NT2/D1 (cell line): ENCODE data around the gene ALOX12B.

Source experiments
- DNase-seq: peaks from one replicate; pipeline ENCODE4 v3.0.0-alpha.2; 2011; ENCODE audit warnings: low read depth, low spot score
- H3K27me3 ChIP-seq: 2 replicates; pipeline ENCODE4 v1.6.0; 2011; ENCODE audit warnings: mild to moderate bottlenecking; ENCODE audit not compliant: insufficient read length, insufficient read depth
- H3K36me3 ChIP-seq: 2 replicates; pipeline ENCODE4 v1.6.1; 2011; ENCODE audit warnings: mild to moderate bottlenecking, low read length, mixed read lengths; ENCODE audit not compliant: insufficient read depth, insufficient read length
- H3K4me1 ChIP-seq: 2 replicates; pipeline ENCODE4 v1.5.1; 2011; ENCODE audit not compliant: insufficient read depth, insufficient read length
- H3K4me3 ChIP-seq: 2 replicates; pipeline ENCODE4 v1.5.1; 2011; ENCODE audit warnings: low read depth; ENCODE audit not compliant: insufficient read length
- H3K9ac ChIP-seq: 2 replicates; pipeline ENCODE4 v1.6.0; 2011; ENCODE audit warnings: low read depth; ENCODE audit not compliant: insufficient read length
- H3K9me3 ChIP-seq: 2 replicates; pipeline ENCODE4 v1.5.1; 2011; ENCODE audit warnings: mild to moderate bottlenecking, low read length; ENCODE audit not compliant: insufficient read depth
- SUZ12 ChIP-seq: IDR thresholded peaks from 2 replicates; pipeline ENCODE4 v1.6.1; 2011; ENCODE audit not compliant: insufficient read length, insufficient read depth; ENCODE audit errors: extremely low read depth
- YY1 ChIP-seq: IDR thresholded peaks from 2 replicates; pipeline ENCODE4 v1.6.1; 2011; ENCODE audit not compliant: insufficient read length, insufficient read depth
- ZNF274 ChIP-seq: IDR thresholded peaks from 2 replicates; pipeline ENCODE4 v1.6.1; 2011; ENCODE audit warnings: mild to moderate bottlenecking, low read depth, low read length

The ALOX12B gene

DNA sequence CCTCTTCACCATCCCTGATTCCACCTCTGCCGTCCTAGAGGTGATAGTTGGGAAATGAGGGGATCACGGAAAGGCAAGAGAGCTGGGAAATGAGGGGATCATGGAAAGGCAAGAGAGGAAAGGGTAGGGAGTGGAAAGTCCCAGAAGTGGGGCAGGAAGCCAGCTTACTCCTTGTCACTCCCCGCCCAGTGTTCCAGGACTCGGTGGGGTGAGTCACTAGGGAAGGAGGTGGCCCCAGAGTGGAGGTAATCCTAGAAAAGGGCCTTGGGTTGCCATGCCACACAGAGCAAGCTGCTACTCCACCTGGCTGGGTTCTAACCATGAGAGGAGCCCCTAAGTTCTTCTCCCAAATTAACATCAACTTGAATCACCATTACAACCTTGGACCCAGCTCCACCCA, 16.0 kb upstream of the ALOX12B start:
- Histone ChIP-seq H3K4me1 (no peaks in the 10 kb centered on the region), H3K27me3 (peaks cover 4% of the 10 kb centered on the region), H3K9ac (no peak overlapping the region), H3K36me3 (no peaks in the 10 kb centered on the region), H3K4me3 (no peak overlapping the region), H3K9me3 (no peaks in the 10 kb centered on the region)
- DNase-seq, result no peak
- TF ChIP-seq ZNF274, result no peak
- no peak for TF ChIP-seq YY1
- TF ChIP-seq SUZ12, result no peak

DNA sequence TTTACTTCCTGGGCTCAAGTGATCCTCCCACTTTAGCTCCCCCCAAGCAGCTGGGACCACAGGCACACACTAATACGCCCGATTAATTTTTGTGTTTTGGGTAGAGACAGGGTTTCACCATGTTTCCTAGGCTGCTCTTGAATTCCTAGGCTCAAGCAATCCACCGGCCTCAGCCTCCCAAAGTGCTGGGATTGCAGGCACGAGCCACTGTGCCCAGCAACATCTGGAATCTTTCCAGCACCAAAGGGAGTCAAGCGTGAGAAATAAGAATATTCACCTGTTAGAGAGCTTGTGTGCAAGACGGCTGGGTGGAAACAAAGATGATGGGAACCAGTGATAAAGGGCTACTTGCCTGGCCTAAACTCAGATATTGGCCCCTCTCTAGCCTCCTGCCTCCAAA, 14.2 kb upstream of the ALOX12B start:
- DNase-seq, result no peak
- Histone ChIP-seq H3K4me3 (no peak overlapping the region), H3K27me3 (no peaks in the 10 kb centered on the region), H3K4me1 (no peaks in the 10 kb centered on the region), H3K36me3 (no peaks in the 10 kb centered on the region), H3K9ac (no peak overlapping the region), H3K9me3 (no peaks in the 10 kb centered on the region)
- no peak for TF ChIP-seq ZNF274
- no peak for TF ChIP-seq YY1
- TF ChIP-seq SUZ12, result no peak

DNA sequence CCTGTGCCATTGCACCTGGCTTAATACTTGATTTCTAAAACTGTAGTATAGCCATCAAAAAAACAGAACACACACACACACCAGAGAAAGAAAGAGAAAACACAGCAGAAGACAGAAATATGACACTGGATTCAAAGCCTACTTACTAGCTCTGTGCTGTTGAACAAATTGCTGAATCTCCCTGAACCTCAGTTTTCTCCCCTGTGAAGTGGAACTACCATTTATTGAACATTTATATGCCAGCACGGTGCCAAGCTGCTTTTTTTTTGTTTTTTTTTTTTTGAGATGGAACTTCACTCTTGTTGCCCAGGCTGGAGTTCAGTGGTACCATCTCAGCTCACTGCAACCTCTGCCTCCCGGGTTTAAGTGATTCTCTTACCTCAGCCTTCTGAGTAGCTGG, 13.2 kb upstream of the ALOX12B start:
- TF ChIP-seq ZNF274 (no peak), SUZ12 (no peak), YY1 (no peak)
- no peak overlapping the region for H3K9ac ChIP-seq
- H3K36me3 ChIP-seq, result no peaks in the 10 kb centered on the region
- no peaks in the 10 kb centered on the region for H3K27me3 ChIP-seq
- no peak for DNase-seq
- H3K4me3 ChIP-seq, result no peak overlapping the region
- H3K9me3 ChIP-seq, result no peaks in the 10 kb centered on the region
- H3K4me1 ChIP-seq, result no peaks in the 10 kb centered on the region

DNA sequence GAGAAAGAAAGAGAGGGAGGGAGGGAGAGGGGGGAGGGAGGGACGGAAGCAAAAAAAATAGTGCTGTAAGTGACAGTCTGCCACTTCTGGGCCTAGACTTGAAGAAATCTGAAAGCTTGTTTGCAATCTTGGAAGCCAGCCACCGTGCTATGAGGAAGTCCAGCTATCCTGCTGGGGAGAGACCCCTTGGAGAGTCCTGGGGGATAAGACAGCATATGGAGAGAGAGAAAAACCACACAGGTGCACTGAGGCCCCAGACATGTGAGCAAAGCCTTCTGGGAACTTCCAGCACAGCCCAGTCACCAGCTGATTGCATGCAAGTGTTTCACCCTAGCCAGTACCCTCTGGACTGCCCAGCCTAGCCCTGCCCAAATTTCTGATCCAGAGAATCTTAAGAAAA, 12.6 kb upstream of the ALOX12B start:
- TF ChIP-seq SUZ12 (no peak), ZNF274 (no peak), YY1 (no peak)
- DNase-seq, result no peak
- Histone ChIP-seq H3K9ac (no peak overlapping the region), H3K4me1 (no peaks in the 10 kb centered on the region), H3K36me3 (no peaks in the 10 kb centered on the region), H3K27me3 (no peaks in the 10 kb centered on the region), H3K9me3 (no peaks in the 10 kb centered on the region), H3K4me3 (no peak overlapping the region)

DNA sequence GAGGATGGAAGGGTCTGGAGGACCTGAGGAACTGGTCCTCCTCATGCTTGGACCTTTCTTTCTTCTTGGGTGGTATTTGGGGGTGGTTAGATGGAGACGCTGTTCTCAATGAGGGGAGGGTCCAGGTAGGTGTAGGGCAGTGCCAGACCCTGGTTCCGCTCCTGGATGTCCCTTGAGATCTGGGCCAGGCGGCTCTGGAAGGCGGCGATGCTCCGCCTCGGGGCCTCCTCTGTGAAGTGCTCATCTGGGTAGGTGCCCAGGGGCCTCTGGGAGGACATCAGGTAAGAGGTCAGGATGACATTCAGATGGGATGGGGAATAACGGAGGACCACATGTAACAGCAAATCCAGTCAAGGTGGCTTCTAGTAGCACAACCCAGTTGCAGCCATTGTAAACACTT, 9.0 kb upstream of the ALOX12B start:
- H3K4me3 ChIP-seq, result no peak overlapping the region

DNA sequence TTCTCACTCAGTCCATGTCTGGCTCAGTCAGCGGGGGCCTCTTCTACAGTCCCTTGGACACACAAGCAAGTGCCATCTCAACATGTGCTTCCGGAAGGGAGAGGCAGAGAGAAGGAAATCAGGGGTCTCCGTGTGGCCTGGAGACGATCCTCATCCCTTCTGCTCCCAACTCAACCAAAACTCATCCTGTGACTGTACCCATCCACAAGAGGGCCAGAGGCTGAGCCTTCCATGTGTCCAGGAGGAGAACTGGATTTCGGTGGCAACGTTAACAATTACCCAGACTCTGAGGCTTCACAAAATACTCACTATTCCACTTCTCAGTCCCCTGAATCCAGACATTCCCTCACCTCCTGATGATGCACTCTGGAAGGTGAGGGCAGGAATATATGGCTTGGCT, 7.8 kb upstream of the ALOX12B start:
- TF ChIP-seq YY1 (no peak), ZNF274 (no peak), SUZ12 (no peak)
- Histone ChIP-seq H3K9ac (no peak overlapping the region), H3K4me1 (peaks cover 2% of the 10 kb centered on the region), H3K4me3 (no peak overlapping the region), H3K36me3 (no peaks in the 10 kb centered on the region), H3K27me3 (no peaks in the 10 kb centered on the region), H3K9me3 (no peaks in the 10 kb centered on the region)
- no peak for DNase-seq

More for the DNA sequence above, 9.0 kb upstream of the ALOX12B start:
- H3K36me3 ChIP-seq, result no peaks in the 10 kb centered on the region
- no peak overlapping the region for H3K9ac ChIP-seq
- DNase-seq, result no peak
- H3K4me1 ChIP-seq, result peaks cover 2% of the 10 kb centered on the region
- H3K9me3 ChIP-seq, result no peaks in the 10 kb centered on the region
- no peaks in the 10 kb centered on the region for H3K27me3 ChIP-seq
- TF ChIP-seq SUZ12, result no peak
- no peak for TF ChIP-seq ZNF274
- no peak for TF ChIP-seq YY1

DNA sequence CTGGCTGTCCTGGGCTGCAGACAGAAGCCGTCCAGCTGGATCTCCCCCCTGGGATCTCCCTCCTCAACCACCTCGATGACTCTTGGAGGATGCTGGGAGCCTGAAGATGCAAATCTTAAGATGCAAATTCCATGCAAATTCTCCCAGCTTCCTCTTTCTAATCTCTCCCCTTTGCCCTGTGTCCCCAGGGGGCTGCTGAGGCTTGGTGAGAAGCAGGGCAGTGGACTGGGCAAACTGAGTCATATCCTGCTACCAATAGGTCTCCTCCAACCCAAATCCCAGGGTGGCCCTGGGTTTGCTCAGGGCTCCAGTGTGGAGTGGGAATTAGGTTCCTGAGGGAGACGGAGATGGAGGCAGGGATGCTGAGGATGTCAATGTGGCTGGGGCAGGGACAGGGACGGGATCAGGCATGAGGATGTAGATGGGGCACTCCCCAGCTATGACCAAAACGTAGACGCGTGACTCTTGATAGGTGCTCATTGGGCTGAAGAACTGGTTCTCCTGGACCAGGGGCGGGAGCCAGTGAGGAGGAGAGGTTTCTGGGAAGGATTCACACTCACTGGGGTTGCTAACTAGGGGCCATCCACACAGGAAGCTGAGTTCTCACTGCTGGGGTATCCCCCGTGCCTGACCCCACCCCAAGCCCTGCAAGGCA, 3.6 kb upstream of the ALOX12B start:
- Histone ChIP-seq H3K4me3 (no peak overlapping the region), H3K27me3 (no peaks in the 10 kb centered on the region), H3K9ac (no peak overlapping the region), H3K4me1 (peaks cover 2% of the 10 kb centered on the region), H3K36me3 (no peaks in the 10 kb centered on the region), H3K9me3 (no peaks in the 10 kb centered on the region)
- TF ChIP-seq ZNF274 (no peak), SUZ12 (no peak), YY1 (no peak)
- no peak for DNase-seq
